Stomach (tissue), 4 donors: ENCODE results near the gene SAFB.

ENCODE experiments used
- CTCF ChIP-seq, 7 experiments: fragments of 450-650 bp in 4 of 7; fragments of 200-600 bp in 3 of 7; sonication (generic) in 3 of 7; IDR thresholded peaks; one replicate each; pipeline ENCODE4 v1.5.1; 2016 to 2019; ENCODE audit warnings: antibody characterized with exemption in 7 of 7, control low read depth in 2 of 7, mild to moderate bottlenecking in 1 of 7
- EP300 ChIP-seq: sonication (generic); formaldehyde crosslinking; IDR thresholded peaks from one replicate; pipeline ENCODE4 v1.6.1; 2017; ENCODE audit warnings: antibody characterized with exemption
- POLR2A ChIP-seq, 4 donors: fragments of 450-650 bp; IDR thresholded peaks; one replicate each; pipeline ENCODE4 v1.6.1; 2016; ENCODE audit warnings: antibody characterized with exemption in 4 of 4, control low read depth in 2 of 4, mild to moderate bottlenecking in 1 of 4, moderate library complexity in 1 of 4
- POLR2AphosphoS5 ChIP-seq, 3 donors: sonication (generic); formaldehyde crosslinking; IDR thresholded peaks; one replicate each; pipeline ENCODE4 v1.6.1; 2016; ENCODE audit warnings: antibody characterized with exemption in 3 of 3

GRCh38 chr19:5673752-5674151 lies 50.9 kb downstream of the SAFB start:
- TF ChIP-seq CTCF (IDR thresholded peaks at IDR 0.05) (no peak), POLR2A (IDR thresholded peaks at IDR 0.05) (no peak), EP300 (no peak), POLR2AphosphoS5 (IDR thresholded peaks at IDR 0.05) (no peak)
